ENCODE results near the gene LTK.

The LTK gene

DNA sequence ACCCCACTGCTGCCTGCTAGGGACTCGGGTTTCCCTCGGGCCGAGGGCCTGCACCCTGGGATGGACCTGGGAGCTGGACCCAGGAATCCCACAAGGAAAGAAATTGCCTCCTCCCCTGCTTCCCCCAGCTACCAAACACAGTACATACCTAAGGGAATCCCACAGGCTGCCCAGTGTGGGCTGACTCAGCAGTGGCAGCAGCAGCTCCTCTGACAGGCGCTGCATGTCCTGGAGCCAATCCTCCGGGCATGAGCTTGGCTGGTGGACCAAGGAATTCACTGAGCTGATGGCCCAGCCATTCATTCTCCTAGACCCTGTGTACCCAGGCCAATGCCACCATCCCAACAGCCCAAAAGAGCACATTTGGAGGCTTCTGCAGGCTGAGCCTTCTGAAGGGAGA lies 9.5 kb upstream of the LTK start:
- DNase-seq = no peak

DNA sequence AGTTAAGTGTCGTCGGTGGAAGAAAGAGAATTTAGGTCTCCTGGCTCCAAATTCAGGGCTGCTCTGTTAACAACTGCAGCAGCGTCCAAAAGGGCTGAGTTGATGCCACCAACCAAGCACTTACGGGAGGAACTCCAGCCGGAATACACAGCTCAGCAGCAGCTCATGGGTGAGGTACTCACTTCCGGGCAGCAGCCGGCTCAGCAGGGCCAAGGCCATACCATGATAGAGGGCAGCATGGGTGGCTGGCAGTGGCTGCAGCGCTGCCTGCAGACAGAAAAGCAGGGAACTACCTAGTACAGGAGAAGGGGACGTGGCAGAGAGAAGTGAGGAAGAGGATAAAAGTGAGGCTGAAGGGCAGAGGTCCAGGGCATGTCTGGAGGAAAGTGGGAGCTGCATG lies 8.0 kb upstream of the LTK start:
- DNase-seq = no peak

DNA sequence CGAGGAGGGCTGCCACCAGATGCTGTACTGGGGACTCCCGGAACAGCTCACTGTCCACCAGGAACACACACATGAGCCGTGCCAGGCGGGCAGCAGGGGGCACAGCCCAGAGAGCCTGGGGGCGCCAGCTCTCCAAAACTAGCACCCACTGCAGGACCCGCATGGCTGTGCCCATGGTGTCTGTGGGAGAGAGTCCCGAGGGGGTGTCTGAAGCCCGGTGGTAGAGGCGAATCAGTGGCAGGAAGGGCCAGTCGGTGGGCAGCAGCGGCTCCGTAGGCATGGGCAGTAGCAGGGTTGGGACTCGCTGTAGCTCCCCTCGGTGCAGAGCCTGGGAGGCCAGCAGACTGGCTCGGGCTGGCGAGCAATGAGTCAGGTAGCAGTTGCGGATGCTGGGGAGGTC lies 7.0 kb upstream of the LTK start:
- DNase-seq = no peak

GRCh38 chr15:41517895-41518449 lies 4.3 kb upstream of the LTK start:
- no peak for DNase-seq

GRCh38 chr15:41512940-41513505 lies 604 bp downstream of the LTK start:
- no peak for DNase-seq

- no peak for DNase-seq
These were observed 1.1 kb downstream of the LTK start for GRCh38 chr15:41512512-41512939.

GRCh38 chr15:41511899-41512369 lies 1.7 kb downstream of the LTK start:
- no peak for DNase-seq

- peak; percentile 31 for DNase-seq
These were observed 2.2 kb downstream of the LTK start for GRCh38 chr15:41511331-41511898.

- DNase-seq = no peak
These were observed 2.9 kb downstream of the LTK start for GRCh38 chr15:41510728-41511127.

GRCh38 chr15:41507820-41508290 lies 5.8 kb downstream of the LTK start:
- no peak for DNase-seq

- no peak for DNase-seq
These were observed 6.8 kb downstream of the LTK start for GRCh38 chr15:41506796-41507341.

GRCh38 chr15:41505776-41506175 lies 7.9 kb downstream of the LTK start:
- no peak for DNase-seq

DNA sequence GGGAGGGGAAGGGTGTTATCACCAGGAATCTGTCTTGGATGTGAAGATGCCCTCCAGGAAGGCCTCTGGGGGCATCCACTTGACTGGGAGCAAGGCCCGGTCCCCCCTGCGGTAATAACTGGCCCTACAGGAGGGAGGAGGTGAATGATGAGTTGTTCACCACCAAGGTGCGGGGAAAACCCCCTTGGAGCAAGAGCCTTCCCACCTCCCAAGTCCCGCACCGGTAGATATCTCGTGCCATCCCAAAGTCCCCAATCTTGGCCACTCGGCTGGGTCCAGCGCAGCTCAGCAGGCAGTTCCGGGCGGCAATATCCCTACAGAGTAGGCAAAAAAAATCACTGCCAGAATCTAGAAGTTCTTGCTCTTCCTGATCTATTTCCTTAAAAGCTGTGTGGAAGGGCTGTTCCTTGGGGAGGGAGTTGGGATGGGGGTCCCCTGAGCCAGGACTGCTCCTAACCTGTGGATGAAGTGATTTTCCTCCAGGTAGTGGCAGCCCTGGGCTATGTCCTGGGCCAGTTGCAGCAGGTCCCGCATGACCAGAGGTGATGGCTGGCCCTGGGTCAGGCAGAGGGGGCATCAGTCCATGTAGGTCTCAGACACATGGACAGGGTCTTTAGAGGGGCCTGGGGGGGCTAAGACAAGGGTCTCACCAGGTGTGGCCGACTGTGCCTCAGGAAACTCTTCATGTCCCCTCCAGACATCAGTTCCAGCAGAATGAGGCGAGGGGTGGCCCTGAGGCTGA lies 8.7 kb downstream of the LTK start:
- no peak for DNase-seq

- DNase-seq = no peak
These were observed 10.0 kb downstream of the LTK start for GRCh38 chr15:41503669-41504010.

DNA sequence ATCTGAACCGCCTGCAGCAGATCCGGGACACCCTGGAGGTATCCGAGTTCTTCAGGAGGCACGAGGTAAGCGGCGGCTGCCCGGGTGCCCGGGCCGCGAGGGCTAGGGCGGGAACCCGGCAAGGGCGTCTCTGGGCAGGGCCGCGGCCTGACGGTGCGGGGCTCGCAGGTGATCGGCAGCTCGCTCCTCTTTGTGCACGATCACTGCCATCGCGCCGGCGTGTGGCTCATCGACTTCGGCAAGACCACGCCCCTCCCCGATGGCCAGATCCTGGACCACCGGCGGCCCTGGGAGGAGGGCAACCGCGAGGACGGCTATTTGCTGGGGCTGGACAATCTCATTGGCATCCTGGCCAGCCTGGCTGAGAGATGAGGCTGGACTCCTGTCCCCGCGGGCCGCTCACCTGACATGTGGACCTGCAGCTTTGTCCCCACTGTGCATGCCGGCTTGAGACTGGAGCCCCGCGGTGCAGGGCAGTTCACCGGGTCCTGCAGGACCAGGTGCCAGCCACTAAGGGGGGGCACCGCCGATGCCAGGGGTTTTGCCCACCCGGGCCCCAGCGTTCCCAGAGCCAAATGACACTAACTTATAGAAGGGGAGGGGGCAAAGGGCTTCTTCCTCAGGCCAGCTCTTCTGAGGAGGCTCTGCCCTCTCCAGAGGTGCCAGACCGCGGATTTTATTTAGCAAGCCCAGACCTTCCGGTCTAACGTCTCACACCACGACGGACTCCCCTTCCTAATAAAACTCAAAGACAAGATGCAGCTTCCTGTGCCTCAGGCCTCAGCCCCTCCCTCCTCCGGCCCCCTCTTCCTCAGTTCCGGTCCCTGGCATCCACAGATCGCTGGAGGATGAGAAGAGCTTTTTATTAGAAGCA lies 10.6 kb downstream of the LTK start:
- no peak for DNase-seq

DNA sequence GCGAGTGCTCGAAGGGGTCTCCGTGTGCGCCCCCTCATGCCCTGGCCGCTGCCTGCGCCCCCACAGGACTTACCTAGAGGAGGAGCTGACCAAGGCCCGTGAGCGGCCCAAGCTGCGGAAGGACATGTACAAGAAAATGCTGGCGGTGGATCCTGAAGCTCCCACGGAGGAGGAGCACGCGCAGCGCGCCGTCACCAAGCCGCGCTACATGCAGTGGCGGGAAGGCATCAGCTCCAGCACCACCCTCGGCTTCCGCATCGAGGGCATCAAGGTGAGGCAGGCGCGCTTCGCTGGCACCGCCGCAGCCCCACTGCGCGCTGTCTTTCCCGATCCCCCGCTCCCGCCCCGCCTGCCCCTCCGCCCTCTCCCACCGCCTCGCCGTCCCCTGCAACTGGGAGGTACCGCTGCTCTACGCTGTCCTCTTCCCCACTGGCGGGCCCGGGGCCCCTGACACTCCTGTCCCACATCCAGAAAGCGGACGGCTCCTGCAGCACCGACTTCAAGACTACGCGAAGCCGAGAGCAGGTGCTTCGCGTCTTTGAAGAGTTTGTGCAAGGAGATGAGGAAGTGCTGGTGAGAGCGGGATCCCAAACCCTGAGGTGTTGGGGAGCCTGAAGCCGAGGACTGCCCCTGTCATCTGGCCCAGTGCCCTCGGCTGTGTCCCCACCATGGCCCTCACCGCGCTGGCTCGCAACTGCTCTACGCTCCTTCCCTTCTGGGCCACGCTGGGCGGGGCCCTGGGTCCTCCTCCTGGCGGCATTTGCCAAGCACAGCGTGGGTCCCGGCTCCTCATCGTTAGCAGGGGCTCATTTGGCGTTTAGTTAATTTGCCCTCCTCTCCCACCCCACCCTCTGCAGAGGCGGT lies 11.5 kb downstream of the LTK start:
- DNase-seq = no peak

DNA sequence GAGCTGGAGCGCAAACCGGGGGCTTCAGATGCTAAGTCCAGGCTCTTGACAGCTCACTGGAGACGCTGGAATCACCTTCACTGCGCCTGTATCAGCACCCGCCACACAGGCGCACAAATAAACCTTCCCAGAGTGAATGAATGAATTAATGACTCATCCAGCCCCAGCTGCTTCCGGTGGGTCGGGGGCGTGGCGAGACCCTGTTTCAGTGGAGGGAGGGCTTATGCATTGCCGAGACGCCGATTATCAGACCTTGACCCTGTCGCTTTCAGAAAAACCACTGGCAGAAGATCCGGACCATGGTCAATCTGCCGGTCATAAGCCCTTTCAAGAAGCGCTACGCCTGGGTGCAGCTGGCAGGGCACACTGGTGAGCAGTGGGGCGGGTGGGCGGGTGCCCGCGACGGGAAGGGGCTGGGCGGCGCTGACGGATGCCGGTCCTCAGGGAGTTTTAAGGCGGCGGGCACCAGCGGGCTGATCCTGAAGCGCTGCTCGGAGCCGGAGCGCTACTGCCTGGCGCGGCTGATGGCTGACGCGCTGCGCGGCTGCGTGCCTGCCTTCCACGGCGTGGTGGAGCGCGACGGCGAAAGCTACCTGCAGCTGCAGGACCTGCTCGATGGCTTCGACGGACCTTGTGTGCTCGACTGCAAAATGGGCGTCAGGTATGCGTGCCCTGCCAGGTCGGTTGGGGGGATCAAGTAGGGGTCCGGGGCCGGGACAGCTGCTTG lies 12.3 kb downstream of the LTK start:
- DNase-seq = no peak

DNA sequence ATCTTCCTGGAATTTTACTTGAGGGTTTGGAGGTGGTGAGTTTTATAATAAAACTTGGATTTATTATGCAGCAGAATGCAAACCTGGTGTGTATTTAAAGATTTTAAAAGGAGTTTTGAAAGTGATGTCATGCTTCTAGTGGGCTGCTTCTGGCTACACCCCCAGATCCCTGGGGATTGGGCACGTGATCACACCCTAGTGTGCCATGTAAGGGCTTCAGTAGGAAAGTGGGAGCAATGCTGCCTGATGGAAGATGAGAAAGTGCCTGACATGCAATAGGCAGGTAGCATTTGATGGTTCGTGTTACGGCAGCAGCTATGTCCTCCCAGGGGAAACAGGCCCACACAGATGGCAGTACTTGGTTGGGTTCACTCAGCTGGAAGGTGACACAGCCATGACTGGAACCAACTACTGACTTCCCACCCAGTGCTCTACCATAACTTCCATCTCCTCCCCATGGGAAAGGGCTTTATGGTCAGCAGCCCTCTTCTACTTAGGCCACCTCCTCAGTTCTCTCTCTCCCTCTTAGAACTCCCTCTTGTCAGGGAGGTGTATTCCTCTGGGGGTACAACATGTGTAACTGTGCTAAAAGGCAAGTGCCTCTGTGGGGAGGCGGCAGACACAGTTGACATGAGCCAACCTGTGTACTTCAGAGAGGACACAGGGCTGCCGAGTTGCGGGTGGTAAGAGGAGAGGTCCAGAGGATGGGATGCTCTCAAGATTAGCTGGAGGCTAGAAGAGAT lies 14.3 kb downstream of the LTK start:
- DNase-seq = no peak

DNA sequence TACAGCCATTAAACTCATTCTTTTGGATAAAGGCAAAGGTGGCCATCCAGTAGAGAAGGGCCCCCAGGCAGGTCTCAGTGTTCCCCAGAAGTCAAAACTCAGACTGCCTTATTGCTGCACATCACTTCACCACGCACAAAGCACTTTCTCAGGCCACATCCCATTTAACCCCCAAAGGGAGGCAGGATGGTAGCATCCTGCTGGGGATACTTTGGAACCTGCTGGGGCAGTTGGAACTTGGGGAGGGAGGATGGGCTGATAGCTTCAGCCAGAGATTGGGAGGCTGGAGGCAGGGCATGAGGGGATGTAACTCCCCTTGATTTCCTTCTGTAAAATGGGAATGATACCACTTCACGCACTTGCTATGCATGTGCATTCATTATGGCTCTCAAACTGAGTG lies 15.0 kb downstream of the LTK start:
- DNase-seq = no peak

Data from NCI-H774 (cell line).